Stimulated activated naive CD4-positive, alpha-beta T cell treated with Interleukin-2 at 50 U/mL for 16 hours (primary cell): ENCODE measurements around the gene MVB12A.

Experiments used
- DNase-seq: peaks from one replicate; lab custom pipeline; 2025; lab: John Stamatoyannopoulos, UW

Gene MVB12A

DNA sequence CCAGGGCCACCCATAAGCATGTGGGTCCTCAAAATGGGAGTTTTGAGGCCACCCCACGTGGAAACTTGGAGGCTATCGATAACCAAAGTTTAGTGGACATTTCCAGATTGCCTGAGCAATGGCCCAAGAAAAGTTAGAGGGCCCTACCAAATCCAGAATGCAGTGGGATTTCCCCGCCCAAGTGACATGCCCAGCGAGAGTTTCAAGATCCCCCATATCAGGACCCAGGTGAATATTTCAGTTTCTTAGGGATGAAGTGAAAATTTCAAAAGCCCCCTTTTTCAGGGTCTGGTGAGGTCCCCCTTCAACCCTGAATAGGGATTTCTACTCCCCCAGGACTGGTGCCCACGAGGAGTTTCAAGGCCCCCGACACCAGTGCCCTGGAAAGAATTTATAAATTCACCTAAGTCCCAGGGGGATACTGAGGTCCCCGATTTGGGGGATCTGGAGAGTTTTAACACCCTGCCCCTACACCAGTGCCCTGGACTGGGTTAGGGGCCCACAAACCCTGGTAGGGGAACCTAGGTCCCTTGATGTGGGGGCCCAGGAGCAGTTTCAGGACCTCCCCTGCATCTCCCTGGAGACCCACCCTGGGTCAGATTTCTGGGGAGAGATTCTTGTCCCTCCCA is 15.1 kb upstream of the MVB12A start:
- DNase-seq, result no peak

DNA sequence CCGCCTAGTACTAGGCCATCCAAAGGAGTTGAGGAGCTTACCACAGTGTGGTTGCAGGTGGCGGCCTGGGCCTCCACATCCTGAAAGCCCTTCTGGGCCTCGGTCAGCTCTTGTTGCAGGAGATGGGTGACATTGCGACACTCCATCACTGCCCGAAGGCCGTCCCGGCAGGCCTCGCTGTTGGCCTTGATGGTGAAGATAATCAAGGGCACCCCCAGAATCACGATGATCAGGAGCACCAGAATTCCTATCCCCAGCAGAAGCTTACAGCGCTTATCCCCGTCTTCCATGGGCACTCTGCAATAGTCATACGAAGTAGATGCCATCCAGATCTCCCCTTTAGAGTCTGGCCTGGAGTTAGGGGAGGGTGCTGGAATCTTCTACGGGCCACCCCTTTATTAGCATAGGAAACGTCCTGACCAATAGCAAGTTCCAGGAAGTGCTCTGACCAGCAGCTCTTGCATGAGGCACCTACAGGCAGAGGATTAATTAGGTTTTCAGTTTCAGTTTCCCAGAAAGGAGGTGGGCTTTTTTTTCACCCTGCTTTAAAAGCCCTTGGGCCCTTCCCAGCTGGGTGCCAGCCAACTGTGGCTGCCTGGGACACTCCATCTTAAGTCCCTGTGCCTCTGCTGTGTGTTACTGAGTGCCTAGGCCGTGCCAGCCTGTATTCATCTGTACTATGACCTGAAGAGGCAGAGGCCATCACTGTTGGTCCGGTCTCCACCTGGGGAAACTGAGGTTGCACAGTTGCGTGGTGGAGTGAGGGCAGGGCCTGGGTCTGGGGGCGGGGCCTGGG is 14.4 kb upstream of the MVB12A start, which contains the start of gene BST2:
Gene BST2, minus strand, starts transcription at position 381 of the 796 bp plus-strand sequence. Its CDS starts 55 bp downstream, at position 326.
- DNase-seq, result peak; percentile 54

DNA sequence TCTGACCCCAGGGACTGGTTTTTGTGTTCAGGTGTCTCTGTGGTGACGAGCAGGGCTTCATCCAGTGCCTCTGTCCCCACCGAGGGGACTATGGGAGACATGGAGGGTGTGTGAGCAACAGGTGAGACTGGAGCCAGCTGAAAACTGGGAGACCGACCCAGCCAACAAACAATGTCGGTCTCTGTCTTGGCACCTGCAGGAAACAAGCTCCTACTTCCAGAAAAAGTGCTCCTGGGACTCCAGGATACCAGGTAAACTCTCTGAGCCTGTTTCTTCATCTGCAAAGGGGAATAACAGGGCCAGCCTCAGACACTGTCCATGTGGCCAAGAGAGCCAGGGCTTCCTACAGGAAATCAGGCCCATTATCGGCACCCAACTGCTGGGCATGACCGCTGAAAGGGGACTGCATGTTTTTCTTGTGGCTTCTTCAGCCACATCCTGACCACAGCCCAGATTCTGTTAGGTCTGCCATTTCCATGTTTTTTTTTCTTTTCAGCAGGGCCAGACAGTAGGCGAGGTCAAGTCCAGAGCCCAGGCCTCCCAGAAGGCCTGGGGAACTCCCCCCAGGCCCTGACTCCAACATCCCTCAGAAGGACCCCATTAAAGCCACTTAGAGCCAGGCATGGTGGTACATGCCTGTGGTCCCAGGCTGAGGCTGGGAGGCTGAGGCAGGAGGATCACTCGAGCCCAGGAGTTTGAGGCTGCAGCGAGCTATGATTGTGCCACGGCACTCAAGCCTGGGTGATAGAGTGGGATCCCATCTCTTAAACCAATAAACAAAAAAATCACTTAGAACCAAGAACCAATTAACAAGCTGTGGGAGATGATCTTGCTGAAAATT is 13.6 kb upstream of the MVB12A start:
- no peak for DNase-seq

DNA sequence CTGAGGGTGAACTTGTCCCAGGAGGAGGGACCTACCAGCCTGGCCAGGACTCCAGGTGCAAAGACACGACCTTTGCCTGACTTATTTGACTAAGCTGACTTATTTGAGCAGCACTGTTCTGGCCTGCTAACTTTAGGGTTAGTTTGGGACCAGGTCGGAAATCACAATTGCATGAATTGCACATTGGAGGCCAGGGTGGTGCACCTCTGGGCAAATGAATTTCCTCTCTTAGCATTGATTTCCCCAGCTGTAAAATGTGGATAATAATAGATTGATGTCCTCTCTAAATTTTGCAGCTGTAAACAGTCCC is 13.0 kb upstream of the MVB12A start:
- no peak for DNase-seq

GRCh38 chr19:17409990-17410389 is 9.9 kb upstream of the MVB12A start:
- DNase-seq, result no peak

- DNase-seq, result no peak
Measured at GRCh38 chr19:17411801-17412200, 8.0 kb upstream of the MVB12A start.

GRCh38 chr19:17414097-17414496 is 5.8 kb upstream of the MVB12A start:
- DNase-seq, result no peak

DNA sequence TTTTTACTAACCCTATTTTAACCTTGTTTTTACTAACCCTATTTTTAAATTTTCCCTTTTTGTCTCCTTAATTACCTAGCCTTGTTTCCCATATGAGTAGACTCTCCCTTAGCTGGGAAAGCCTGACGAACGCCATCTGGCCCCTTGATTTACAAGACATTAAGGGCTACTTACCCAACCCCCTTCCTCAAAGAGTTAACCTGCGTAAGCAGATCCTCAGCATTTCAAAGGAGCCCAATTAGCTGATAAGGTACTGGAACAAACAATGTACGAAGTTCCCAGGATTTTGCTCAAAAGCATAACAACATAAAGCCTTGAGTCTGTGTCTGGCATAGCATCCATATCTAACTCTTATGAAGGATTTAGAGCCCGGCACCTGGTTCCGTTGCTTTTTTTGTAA is 4.7 kb upstream of the MVB12A start:
- DNase-seq, result no peak

DNA sequence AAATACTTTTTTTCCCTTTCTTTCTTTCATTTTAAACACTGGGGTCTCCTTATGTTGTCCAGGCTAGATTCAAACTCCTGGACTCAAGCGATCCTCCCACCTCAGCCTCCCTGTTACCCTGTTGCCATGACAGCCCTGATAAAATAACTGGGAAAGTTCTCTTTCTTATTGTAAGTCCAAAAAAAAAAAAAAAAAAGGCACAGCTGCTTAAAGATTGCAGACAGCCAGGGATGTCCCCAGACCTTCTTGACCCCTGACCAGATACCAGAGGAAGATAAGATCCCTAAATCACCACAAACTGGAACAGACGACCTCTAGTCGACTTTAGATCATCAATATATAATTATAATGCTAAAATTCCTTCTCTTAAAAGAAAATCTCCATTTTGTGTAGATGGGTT is 1.1 kb upstream of the MVB12A start:
- DNase-seq, result no peak

GRCh38 chr19:17419154-17419620 is 660 bp upstream of the MVB12A start:
- no peak for DNase-seq

DNA sequence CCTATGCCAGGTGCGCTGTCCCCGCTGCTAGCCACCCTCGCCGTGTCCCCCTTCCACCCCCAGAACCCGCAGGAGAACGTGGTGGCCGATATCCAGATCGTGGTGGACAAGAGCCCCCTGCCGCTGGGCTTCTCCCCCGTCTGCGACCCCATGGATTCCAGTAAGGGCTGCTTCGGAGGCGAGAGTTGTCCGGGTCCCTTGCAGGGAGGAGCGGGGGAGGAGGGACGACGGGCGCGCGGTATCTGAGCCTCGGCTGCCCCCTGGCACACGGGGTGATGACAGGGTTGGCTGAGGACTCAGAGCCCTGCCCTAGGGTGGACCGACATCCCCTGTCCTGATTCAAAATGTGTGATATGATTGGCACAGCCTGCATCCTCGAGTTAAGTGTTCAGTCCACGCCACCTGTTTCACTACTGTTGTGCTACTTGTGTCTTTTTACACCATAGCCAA is 653 bp downstream of the MVB12A start:
- no peak for DNase-seq

DNA sequence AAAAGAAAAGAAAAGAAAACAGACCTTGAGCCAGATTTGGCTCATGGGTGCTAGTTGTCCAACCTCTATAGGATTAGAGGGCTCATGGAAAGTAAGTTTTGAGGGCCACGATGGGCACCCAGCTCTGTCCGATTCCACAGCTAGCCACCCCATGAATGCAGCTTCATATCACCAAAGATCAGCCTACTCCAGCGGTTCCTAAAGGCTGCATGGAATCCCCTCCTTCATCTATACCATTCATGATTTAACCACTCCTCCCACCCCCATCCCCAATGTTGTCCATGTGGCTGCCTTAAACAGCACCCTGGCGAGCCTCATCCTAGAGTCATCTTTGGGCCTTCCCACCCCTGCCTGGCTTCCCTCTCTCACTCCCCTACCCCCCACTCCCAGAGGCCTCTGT is 2.1 kb downstream of the MVB12A start:
- DNase-seq, result no peak

- no peak for DNase-seq
Measured at GRCh38 chr19:17423429-17424208, 3.8 kb downstream of the MVB12A start.

DNA sequence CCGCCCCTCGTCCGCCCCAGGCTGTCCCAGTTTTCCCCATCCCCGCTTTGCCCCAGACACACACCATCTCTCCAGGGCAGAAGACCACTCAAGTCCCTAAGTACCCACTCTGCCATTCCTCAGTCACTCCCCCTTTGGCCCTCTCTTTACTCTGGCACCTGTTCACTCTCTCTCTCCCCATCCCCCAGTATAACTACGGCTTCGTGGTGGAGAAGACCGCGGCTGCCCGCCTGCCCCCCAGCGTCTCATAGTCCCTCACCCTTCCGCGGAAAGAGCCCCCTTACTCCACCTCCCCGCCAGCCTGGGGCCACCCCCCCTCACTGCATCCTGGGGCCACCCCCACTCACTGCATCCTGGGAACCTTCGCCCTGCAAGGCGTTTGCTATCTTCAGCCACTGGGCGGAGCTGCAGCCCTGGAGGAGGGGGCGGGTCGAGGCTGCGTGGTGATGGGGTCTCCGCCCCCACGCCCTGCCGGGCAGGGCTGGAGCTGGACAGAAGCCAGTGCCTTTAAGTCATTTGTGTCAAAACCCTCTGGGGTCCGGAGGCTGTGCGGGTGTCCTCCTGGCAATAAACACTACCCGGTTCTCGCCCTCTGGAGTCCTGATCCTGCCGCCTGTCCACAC is 5.0 kb downstream of the MVB12A start:
- no peak for DNase-seq

- no peak for DNase-seq
Measured at GRCh38 chr19:17429641-17430113, 9.8 kb downstream of the MVB12A start.

DNA sequence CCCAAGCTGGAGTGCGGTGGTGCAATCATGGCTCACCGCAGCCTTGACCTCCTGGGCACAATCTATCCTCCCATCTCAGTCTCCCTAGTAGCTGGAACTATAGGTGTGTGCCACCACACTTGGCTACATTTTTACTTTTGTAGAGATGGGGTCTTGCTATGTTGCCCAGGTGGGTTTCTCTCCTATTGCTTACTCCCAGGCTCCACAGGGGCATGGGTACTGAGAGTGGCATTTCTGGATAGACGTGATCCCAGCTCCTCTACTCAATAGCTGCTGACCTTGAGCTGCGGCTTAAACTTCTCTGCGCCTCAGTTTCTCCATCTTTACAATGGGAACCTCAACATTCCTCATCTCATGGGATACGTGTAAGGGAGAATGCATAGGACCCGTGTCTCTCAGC is 11.6 kb downstream of the MVB12A start:
- no peak for DNase-seq

DNA sequence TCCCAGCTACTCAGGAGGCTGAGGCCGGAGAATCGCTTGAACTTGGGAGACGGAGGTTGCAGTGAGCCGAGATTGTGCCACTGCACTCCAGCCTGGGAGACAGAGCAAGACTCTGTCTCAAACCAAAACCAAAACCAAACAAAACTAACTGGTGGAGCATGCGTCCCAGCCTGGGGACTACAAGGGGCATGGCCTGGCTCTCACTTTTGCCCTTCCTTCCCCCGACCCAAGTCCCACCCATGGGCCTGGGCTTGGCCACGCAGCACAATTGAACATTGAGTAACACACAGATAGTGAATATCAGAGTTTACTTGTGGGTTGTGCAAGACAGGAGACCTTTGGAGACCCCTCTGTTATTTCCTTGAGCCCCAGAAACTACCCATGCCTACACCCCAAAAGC is 15.4 kb downstream of the MVB12A start:
- no peak for DNase-seq

DNA sequence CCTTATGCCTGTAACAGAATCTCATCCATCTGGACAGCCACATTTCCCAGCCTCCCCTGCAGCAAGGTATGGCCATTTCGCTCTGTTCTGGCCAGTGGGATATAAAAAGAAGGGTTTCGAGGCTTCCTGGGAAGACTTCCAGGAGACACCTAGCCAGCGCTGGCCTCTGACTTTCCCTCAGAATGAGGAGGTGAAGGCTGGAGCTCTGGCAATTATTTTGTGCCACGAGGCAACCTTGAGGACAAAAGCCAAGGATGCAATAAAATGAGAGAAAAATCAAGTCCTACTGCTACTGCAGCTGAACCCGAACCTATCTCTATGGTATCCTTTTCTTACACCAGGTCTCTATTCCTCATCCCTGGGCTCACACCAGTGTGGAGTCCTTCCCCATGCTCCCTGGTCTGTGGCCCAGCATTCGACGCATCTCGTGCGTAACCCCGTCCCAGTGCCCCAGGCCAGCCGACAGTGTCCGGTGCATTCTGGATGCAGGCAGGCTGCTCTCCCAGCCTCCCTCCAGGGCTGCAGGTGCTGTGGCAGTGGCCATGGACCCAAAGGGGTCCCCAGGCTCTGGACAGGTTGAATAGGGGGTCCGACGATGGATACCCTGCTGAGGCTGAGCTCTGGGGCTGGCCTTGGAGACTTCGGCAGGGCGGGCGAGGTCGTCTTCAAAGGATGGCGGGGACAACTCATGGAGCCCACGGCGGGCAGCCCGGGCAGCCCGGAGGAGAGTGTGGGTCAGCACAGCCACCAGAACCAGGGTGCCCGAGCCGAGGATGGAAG is 16.4 kb downstream of the MVB12A start:
- DNase-seq, result no peak

- DNase-seq, result no peak
Measured at GRCh38 chr19:17436874-17437267, 17.0 kb downstream of the MVB12A start.

- DNase-seq, result no peak
Measured at GRCh38 chr19:17441241-17442021, 21.6 kb downstream of the MVB12A start.
